HL-60 (cell line): ENCODE data around the gene MRE11.

Source experiments
- DNase-seq, 2 experiments: peaks; one replicate each; pipeline ENCODE4 v3.0.0-alpha.2; 2010 to 2020; ENCODE audit warnings: low read depth in 1 of 2, low spot score in 1 of 2
- H3K27ac ChIP-seq: fragments of 250-450 bp; sonication (Bioruptor Pico); replicated peaks from 2 replicates; pipeline ENCODE4 v1.5.1; 2020; ENCODE audit warnings: mild to moderate bottlenecking, moderate library complexity
- H3K27me3 ChIP-seq: fragments of 250-450 bp; sonication (Bioruptor Pico); 2 replicates; pipeline ENCODE4 v1.5.1; 2021; ENCODE audit warnings: mild to moderate bottlenecking, moderate library complexity; ENCODE audit not compliant: insufficient read depth, poor library complexity, severe bottlenecking
- H3K4me3 ChIP-seq: replicated peaks from 2 replicates; pipeline ENCODE4 v1.5.1; 2011; ENCODE audit warnings: mild to moderate bottlenecking, control low read depth, low read length; ENCODE audit not compliant: insufficient read depth
- CTCF ChIP-seq: IDR thresholded peaks from one replicate; pipeline ENCODE4 v1.5.1; 2011; ENCODE audit warnings: low read length, control low read depth, inconsistent platforms; ENCODE audit not compliant: insufficient read depth
- GABPA ChIP-seq: IDR thresholded peaks from 2 replicates; pipeline ENCODE4 v1.6.1; 2012; ENCODE audit warnings: low read depth
- POLR2AphosphoS5 ChIP-seq: IDR thresholded peaks from 2 replicates; pipeline ENCODE4 v1.6.1; 2012; ENCODE audit warnings: low read depth
- REST ChIP-seq: IDR thresholded peaks from 2 replicates; pipeline ENCODE4 v1.6.1; 2012; ENCODE audit warnings: low read depth; ENCODE audit not compliant: insufficient replicate concordance
- SPI1 ChIP-seq: IDR thresholded peaks from 2 replicates; pipeline ENCODE4 v1.6.1; 2012; ENCODE audit warnings: low read depth, mild to moderate bottlenecking, borderline replicate concordance

MRE11 gene

GRCh38 chr11:94424662-94425061 lies 69.0 kb downstream of the MRE11 start:
- Histone ChIP-seq H3K4me3 (no peak overlapping the region), H3K27ac (no peak overlapping the region), H3K27me3 (no peaks in the 10 kb centered on the region)
- TF ChIP-seq POLR2AphosphoS5 (no peak), GABPA (no peak), CTCF (no peak), SPI1 (no peak), REST (no peak)
- no peak for DNase-seq

- no peaks in the 10 kb centered on the region for H3K27me3 ChIP-seq
- no peak overlapping the region for H3K27ac ChIP-seq
- DNase-seq, result no peak
- no peak overlapping the region for H3K4me3 ChIP-seq
- TF ChIP-seq GABPA (no peak), CTCF (no peak), SPI1 (no peak), POLR2AphosphoS5 (no peak), REST (no peak)
These were observed 69.6 kb downstream of the MRE11 start for GRCh38 chr11:94424011-94424410.

GRCh38 chr11:94423507-94423906 lies 70.1 kb downstream of the MRE11 start:
- no peak for TF ChIP-seq SPI1
- no peak for TF ChIP-seq GABPA
- no peak for TF ChIP-seq REST
- no peak for TF ChIP-seq POLR2AphosphoS5
- no peak for TF ChIP-seq CTCF
- DNase-seq, result no peak
- Histone ChIP-seq H3K27me3 (no peaks in the 10 kb centered on the region), H3K4me3 (no peak overlapping the region), H3K27ac (no peak overlapping the region)
